Activated T-helper 1 cell treated with Interleukin-2 at 50 U/mL for 16 hours (primary cell): ENCODE data around the gene SCIN.
"Not testable (repeated sequence)": the region's sequence is repeated elsewhere in the genome, so short reads cannot be mapped to it uniquely, and the experiment has no call there.

Experiments used
- DNase-seq: peaks from one replicate; pipeline ENCODE4 v3.0.0-alpha.2; 2020; ENCODE audit warnings: low read depth

SCIN gene

DNA sequence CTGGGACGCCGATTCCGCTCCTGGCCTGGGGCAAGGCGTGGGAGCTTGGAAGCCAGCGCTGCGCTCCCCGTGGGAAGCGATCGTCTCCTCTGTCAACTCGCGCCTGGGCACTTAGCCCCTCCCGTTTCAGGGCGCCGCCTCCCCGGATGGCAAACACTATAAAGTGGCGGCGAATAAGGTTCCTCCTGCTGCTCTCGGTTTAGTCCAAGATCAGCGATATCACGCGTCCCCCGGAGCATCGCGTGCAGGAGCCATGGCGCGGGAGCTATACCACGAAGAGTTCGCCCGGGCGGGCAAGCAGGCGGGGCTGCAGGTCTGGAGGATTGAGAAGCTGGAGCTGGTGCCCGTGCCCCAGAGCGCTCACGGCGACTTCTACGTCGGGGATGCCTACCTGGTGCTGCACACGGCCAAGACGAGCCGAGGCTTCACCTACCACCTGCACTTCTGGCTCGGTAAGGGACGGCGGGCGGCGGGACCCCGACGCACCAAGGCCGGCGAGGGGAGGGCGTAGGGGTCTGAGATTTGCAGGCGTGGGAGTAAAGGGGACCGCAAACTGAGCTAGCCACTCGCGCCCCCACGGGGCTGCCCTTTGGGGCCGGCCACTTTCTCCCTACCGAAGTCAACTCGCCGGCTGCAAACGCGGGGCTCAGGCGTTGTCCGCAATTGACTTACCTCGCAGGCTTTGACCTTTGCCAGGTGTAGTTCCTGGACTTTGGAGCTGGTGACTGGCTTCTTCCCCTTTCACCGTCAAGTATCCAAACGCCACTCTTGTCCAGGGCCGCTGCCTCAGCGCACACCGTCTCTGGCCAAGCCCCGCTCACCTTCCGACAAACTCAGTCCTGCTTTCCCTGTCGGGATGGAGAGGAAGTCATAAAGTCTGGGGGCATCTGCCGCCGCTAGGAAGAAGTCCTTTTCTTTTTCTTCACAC is at the start of gene SCIN:
Gene SCIN (plus strand): TSS at position 187 of the 928 bp plus-strand sequence. CDS start 67 bp downstream, at position 254.
- DNase-seq = no peak

DNA sequence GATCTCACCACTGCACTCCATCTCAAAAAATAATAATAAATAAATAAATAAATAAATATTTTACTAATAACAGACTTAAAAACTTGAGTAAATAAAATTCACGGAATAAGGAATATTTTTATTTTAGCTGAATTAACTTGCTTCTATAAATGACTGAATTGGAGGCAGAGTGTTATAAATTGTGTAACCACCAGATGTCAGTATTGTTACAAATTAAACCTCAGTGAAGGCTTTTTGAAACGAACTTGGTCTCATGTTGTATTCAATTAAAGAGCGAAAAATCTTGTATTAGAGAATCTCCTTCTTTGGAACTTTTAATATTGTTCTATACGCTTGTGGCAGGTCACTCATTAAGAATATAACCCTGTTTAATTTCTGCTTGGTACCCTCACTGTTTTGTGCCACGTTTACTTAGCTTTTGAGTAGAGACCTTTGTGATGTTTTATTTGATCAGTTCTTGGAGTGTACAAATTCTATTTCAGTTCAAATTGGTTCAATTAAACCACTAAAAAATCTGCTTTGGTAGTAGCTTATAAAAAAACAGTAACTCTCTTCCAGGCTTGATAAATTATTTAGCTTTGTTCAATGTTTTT is 45.6 kb upstream of the SCIN start:
- no peak for DNase-seq

DNA sequence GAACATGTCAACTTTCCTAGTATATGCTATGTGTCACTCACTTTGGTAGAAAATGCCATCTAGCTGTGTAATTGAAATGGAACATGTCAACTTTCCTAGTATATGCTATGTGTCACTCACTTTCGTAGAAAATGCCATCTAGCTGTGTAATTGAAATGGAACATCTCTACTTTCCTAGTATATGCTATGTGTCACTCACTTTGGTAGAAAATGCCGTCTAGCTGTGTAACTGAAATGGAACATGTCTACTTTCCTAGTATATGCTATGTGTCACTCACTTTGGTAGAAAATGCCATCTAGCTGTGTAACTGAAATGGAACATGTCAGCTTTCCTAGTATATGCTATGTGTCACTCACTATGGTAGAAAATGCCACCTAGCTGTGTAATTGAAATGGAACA is 43.8 kb upstream of the SCIN start:
- not testable (repeated sequence) for DNase-seq

DNA sequence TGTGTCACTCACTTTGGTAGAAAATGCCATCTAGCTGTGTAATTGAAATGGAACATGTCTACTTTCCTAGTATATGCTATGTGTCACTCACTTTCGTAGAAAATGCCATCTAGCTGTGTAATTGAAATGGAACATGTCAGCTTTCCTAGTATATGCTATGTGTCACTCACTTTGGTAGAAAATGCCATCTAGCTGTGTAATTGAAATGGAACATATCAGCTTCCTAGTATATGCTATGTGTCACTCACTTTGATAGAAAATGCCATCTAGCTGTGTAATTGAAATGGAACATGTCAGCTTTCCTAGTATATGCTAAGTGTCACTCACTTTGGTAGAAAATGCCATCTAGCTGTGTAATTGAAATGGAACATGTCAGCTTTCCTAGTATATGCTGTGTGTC is 42.9 kb upstream of the SCIN start:
- not testable (repeated sequence) for DNase-seq

DNA sequence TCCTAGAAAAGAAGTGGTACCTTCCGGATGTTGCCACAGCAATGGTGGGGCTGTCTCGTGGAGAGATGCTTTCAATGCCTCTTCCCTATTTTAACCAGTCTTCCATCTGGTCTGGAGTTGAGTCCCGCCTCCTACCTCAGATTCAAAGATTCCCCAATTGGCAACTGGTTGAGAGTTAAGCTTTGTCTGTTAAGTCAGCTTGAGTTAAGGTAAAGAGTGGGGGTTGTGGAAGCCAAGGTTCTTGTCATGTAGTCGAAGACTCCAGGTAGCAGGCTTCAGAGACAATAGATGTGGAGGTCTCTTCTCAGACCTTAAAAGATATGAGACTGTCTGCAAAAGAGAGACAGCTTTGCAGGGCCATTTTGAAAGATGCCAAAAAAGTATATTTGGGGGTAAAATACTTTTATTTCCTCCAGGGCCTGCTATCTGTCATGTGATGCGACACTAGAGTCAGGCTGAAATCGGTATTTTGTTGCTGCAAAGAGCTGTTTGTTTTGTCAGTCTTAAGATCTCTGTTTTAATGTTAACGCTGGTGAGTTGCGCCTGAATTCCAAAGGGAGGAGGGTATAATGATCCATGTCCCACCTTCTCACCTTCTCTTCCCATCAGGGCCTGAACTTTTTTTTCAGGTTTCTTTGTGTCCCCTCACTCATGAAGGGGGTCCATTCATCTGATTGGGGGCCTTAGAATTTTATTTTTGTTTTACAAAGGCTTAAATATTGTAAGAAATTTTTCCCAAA is 40.4 kb upstream of the SCIN start:
- DNase-seq = no peak

DNA sequence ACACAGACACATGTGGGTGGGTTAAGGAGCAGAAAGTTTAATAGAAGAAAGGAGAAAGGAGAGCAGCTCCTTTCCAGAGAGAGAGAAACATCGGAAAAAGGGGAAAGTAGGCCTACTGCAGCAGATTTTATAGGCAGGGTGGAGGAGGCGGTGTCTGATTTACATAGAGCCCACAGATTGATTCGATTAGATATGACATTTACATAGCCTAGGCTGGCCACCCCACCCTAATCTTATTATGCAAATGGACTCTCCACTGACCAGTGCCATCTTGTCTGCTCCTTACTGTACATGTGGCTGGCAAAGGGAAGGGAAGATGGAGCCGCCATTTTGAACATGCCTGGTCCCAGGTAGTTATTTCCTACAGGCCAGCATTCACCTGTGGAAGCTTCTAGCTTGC is 38.7 kb upstream of the SCIN start:
- DNase-seq = no peak

DNA sequence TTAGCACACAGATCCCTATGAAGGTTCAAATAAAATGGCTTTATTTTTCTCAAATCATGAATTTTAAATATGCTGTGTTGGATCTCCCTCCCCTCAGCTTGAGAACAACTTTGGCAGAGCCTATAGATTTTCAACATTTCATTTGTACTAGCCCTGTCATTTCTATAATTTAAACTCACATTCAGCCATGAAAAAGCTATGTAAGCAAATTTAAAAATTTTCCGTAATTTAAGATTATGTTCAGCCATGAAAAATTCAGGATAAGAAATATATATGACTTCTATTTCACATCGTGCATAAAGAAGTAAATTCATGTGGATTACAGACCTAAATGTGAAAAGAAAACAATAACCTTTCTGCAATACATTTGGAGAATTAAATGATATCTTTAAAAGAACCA is 36.5 kb upstream of the SCIN start:
- no peak for DNase-seq

DNA sequence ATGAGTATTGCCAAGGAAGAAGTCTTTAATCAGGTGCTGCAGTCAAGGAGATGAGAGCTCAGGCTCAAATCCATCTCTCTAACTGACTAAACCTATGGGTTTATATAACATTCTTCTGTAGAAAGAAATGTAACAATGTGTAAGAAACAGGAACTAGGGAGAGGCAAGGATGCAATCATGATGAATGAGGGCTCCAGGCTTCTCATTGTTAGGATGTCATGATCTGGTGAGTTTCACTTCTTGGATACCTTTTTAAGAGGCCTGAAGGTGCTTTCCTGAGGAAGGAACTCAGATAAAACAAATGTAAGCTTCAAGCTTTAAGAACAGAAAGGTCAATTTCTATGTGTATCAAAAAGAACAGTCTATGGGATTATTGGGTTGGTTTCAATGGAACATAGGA is 30.8 kb upstream of the SCIN start:
- no peak for DNase-seq

DNA sequence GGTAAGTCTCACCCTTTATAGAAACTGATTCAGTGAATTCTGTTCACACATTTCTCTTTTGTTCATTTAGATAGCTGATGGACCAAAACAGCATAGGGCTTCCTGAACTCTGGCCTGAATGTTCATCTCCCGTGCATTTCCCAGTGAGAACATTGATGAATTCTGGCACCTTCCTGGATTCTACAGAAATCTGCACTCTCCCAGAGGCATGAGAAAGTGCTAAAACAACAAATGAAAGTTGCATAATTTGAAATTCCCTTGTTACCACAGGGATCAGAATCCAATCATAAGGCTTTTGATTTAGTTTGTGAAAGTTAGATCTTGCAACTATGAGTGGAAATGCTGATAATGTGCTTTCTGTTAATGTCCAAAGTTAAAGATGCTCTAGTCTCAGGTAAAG is 29.7 kb upstream of the SCIN start:
- DNase-seq = no peak

DNA sequence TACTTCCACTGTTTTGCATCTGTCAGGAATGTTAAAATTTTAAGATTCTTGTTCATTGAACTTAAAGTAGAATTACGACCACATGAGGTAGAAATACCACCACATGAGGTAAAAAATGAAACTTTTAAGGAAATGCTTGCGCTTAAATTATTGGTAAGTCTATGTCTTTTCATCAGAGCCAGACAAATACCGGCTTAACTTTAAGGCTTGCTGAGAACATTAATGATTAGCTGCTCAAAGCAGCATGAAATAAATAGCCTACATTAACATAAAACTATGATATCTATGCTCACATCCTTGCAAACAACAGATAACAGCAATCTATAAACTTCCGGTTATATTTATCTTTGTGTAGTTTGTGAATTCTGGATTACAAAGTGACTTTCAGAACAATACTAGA is 26.9 kb upstream of the SCIN start:
- DNase-seq = no peak

DNA sequence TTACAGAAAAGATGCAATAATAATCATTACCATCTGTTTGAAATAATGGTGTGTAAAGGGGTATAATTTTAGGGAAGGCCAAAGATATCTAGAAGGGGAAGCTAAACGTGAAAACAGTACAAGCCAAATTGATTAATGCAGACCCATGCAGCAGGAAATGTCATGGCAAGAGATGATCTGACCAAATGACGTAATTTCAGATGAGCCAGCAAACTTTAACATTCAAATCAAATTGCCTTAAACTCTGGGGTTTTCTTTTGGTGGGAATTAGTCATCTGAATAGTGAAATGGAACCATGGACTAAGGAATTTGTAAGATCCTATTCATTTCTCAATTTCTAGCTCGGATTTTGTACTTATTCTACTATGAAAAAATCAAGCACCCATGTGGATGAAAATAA is 21.4 kb upstream of the SCIN start:
- DNase-seq = no peak

DNA sequence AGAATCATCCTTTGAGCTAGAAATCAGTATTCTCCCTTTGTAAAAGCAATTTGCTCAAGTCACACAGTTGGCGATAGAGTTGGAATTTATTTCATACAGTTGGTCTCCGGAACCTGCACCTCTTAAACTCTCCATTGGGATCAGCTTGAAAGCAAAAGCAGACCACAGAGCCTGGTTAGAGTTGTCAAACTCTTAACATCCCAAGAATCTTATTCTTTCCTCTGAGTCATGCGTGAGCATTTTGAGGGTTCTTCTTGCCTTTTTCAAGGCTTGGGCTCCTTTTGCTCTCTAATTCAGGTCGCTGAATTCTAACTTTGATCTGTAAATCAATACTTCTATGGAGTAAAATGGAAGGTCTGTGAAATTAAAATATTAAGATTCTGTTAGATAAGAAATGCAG is 19.6 kb upstream of the SCIN start:
- no peak for DNase-seq

DNA sequence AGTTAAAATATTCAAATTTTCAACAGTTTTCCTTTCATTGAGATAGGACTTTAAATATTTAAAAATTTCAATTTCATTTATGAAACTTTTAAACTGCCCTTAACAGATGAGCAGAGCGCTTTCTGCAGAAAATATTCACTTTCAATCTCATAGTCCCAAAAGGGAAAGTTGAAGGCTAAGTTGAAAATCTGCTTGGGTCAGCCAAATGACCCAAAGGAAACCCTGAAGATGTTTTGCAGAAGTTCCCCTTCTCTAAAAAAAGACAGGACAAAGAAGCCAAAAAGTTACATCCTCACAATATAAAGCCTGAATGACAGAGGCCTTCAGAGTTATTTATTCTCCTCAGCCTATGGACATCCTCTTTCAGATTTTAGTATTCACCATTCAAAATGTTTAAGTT is 17.6 kb upstream of the SCIN start:
- DNase-seq = no peak

DNA sequence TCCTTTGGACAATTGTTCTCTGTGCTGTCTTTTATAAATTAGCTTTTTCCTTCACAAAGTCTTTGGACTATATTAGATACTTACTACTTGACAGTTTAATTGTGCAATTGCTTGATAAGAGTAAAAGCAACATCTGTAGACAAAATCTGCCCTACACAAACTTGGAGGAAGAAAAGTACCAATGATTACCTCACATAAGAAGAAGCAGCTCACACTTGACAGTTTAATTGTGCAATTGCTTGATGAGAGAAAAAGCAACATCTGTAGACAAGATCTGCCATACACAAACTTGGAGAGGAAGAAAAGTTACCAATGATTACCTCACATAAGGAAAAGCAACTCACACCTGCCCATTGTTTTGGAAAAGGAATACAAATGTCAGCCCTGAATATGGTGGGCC is 17.1 kb upstream of the SCIN start:
- no peak for DNase-seq

DNA sequence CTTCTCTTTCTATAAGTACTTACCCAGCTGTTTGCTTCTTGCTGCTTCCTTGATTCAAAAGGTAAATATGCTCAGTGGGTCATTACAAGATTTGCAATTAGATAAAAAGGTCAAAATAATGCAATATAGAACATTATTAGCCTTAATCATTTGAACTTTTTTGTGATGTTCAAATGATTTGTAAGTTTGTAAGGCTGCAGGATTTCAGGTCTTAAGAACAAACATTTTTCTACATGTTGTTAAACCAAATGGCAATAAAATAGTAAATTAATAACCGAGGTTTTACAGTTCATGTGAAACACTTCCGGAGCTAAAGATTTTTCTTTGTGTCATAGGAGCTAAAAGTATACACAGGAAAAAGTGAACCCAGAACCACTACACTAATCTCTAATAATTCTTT is 16.2 kb upstream of the SCIN start:
- no peak for DNase-seq

DNA sequence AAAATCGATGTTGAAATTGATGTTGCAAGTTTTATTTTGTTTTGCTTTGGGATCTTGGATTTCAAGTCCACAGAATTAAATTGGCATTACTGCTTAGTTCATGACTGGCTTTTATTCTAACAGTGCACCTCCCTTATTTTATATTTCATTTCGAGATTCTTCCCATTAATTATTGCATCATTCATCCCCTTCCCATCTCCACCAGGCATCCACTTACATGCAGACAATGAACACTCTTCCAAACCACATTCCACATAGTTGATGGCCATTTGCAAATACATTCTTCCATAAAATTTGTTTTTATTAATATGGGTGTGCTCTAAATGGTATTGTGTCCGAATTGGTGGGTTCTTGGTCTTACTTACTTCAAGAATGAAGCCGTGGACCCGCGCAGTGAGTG is 15.6 kb upstream of the SCIN start:
- no peak for DNase-seq

DNA sequence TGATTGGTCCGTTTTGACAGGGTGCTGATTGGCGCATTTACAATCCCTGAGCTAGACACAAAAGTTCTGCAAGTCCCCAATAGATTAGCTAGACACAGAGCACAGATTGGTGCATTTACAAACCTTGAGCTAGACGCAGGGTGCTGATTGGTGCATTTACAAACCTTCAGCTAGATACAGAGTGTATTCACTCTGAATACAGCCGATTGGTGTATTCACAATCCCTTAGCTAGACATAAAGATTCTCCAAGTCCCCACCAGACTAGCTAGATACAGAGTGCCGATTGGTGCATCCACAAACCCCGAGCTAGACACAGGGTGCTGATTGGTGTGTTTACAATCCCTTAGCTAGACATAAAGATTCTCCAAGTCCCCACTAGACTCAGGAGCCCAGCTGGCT is 14.8 kb upstream of the SCIN start:
- DNase-seq = not testable (repeated sequence)

DNA sequence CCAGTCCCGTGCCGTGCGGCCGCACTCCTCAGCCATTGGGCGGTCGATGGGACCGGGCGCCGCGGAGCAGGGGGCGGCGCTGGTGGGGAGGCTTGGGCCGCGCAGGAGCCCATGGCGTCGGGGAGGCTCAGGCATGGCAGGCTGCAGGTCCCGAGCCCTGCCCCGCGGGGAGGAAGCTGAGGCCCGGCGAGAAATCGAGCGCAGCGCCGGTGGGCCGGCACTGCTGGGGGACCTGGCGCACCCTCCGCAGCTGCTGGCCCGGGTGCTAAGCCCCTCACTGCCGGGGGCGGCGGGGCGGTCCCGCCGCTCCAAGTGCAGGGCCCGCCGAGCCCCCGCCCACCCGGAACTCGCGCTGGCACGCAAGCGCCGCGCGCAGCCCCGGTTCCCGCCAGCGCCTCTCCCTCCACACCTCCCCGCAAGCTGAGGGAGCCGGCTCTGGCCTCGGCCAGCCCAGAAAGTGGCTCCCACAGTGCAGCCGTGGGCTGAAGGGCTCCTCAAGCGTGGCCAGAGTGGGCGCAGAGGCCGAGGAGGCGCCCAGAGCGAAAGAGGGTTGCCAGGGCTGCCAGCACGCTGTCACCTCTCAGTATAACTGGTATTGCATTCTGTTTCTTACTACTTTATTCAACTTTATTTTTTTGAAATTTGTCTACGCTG is 14.3 kb upstream of the SCIN start:
- DNase-seq = not testable (repeated sequence)

DNA sequence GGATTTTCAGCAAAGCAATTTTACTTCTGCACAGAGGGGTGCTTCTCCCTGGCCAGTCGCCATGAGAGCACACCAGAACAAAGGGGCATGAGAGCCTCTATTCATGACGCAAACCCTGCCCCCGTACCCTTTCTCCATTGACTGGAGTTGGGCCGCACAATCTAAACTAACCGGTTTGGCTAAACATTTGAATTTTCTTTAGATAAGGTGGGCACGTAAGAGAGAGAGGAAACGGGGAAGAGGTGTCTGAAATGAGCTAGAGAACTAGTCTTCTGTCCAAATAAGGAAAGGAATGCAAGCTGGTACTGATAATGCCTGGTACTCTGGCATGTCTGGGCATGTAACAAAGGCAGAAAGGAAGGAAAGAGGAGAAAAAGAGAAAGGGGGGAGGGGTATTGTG is 13.2 kb upstream of the SCIN start:
- DNase-seq = no peak

DNA sequence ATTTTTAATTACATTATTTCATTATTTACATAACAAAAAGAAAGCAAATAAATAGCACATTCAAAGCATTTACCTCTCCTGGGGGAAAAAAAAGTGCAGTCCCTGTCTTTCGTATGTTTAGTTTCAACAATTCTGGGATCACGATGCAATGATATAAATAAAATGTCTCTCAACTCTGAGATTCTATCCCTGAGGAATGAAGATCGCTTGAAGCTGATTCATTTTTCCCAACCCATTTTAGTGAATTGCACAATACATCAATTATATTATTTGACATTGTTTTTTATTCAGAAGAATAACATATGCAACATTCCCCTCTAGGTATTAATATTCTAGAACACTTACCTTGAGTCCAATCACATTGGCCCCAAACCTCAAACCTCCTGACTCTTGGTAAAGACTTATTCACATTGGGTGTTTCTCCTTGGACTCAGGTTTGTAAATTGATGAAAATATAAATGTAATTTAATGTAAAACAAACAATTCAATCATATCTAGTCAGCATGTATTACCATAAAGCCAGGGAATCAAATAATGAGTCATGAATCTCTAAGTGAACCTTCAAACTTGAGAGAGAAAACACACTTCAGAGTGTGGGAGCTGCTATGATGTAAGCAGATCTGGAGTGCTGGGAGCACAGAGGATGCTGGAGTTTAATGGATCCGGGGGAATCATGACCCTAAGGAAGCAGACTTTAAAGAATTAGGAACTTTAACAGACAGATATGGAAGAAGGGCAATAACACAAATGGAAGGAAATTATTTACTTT is 5.3 kb upstream of the SCIN start:
- no peak for DNase-seq

DNA sequence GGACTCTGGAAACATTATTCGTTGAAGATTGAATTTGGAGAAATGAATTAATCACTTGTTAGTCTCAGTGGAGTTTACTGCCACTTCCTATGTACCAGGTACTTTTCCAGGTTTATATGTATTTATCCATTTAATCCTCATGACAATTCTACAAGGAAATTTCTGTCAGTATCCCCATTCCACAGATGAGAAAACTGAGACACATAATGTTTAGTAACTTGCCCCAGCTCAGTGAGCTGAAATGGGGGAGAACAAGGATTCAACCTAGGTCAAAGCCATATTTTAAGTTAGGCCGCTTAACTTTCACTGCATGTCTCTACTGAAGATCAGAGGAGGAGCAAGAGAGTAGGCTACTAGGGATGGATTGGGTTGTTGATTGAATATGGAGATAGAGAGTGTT is 4.6 kb upstream of the SCIN start:
- no peak for DNase-seq

DNA sequence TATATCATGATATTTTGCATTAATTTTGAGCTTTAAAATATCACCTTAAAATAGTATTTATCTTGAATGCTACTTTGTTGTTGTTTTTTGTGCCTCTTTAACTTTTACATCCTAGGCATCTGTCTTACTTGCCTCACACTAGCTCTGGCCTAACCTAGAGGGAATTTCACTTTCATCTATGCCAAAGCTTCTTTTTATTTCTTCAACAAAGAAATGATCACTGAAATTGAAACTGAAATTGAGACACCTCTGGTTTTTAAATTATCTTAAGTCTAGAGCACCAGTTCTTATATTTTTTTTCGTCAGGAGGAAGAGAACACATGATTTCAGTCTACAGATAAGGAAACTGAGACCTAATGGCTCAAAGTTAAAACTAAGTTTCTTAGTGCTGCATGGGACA is 3.5 kb upstream of the SCIN start:
- no peak for DNase-seq
